Forelimb muscle (tissue), 1 donor: Measurements from ENCODE around the gene IFNA13. TPM values are rescaled to one million over a fixed set of nuclear protein-coding genes. Genes with fewer than 3 reads are reported as not detected.

Source experiments
- DNase-seq: peaks from one replicate; pipeline ENCODE4 v3.0.0-alpha.2; 2013; ENCODE audit warnings: low read depth
- polyA plus RNA-seq: library from polyadenylated mRNA; unstranded; fragments of 120-200 nt; gene quantifications from one replicate; pipeline ENCODE4 v1.2.1, GENCODE V29; 2013; ENCODE audit not compliant: insufficient read length

Gene IFNA13
- polyA plus RNA-seq, 1 donor: not detected

DNA sequence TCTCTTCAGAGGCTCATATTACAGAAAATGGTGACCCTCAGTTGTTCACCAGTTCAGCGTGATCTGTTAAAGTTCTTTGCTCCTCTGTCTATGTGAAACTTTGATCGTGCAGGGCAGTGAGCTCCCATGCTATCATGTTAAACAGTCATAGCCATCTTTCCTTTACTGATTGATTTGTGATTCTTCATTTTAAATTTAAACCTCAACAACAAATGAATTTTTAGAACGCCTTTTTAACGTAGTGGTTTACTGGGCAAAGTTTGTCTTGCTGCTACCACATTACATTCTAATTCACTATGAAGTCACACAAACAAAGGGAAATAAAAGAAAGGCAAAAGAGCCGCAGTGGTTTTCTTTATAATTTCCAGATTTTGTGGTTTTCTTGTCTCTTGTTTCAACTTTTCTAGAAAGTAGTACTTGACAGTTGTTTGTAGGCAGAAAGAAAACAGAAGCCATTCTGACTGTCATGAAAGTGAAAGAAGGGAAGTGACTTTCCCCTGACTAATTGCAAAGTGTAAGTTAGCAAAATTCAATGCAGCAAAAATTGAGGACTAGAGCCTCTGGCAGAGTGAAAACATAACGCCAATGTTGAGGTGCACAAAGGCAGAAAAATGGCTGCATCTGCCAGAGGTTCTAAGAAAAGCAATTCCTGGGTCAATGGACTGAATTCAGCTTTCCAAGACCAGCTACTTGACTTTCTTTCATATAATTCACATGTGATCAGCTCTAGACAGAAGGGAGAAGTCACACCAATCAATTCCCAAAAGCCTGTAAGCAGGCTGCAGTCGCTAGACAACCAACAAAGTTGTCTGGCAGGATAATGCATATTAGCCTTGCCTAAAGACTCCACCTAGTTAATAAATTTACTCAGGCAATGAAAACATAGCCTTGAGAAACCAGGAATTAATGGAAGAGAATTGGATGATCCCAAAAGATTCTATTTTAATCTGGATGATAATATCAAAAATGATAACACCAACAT is 10.1 kb downstream of the IFNA13 start:
- DNase-seq: peak; percentile 5

DNA sequence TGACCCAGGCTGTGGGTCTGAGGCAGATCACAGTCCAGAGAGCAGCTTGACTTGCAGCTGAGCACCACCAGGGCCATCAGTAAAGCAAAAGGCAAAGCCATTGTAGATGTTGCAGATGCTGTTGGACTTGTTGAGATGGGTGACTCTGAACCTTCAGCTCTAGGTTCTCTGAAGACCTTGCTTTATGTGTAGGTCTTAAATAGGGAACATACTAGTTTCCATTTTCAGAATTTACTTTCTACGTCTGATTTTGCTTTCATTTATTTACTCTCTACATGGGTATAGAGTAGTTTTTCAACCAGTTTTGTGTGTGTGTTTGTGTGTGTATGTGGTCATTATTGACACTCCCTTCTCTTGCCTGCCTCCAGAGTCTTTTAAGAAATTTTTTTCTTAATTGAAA is 17.1 kb downstream of the IFNA13 start, which contains the start of gene IFNA6:
Gene IFNA6, minus strand, starts transcription at position 101 of the 400 bp plus-strand sequence. Its CDS starts 0 bp downstream, at position 101.
- no peak for DNase-seq

DNA sequence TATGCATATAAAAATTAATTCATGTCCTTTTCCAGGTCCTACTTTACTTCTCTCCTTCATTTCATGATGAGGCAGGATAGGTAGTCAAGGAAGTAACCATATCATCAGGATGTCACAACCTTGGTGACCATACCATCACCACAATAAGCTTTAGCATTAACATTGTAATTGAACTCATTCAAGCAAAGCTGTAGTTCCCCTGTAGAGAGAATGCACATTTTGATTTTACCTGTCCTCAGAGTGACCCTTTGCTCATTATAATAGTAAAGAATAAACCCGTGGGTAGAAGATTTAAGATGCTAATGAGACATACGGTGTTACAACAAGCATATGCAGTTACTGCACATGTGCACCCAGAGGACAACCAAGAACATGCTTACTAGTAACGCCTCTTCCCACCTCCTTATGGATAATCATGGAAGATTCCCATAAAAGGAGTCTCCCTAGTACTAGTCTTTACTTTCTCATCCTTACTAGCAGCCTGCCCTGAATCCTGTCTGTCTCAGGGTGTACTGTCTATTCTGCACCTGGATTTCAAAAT is 19.4 kb downstream of the IFNA13 start:
- DNase-seq: no peak

- DNase-seq: no peak
Observed at GRCh38 chr9:21340735-21341134, 27.1 kb downstream of the IFNA13 start.

GRCh38 chr9:21336457-21336856 is 31.4 kb downstream of the IFNA13 start:
- DNase-seq: no peak

DNA sequence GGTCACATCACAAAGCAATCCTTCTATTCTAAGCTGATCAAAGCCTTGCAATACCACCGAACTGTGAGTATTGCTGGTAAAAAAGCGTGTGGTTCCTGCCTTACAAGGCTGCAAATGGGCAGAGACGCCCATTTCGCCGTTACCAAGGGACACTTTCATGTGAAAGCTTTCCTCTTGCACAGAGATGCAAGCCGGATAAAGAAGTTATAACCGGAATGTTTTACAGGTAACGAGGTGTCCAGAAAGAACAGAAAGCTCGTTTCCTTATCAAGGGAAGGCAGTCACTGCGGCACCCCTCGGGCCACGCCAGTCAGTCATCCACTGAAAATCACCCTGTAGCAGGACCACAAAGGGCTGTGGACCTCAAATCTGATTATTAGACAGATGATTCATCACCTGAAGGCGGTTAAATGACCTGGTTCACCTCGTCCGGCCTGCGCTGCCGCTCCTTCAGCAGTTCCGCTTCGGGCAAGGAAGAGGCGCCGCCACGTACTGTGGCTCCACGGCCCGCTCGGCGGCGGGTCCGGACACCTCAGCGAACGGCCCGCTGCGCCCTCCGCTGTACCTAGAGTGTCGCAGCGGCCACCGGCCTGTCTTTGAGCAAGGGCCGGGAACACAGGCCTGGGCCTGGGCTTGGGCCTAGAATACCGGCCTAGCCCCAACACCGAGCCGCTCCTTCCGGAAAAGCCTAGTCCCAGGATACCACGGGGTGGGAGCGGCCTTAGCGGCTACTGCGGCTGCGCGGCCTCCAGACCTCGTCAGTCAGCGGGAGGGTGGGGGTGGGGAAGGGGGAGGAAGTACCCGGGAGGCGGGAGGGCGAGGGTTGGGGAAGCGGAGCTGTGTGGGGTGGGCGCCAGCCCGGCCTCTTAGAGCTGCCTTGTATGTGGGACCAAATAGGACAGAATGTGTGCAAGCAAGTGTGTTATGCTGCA is 32.9 kb downstream of the IFNA13 start, which contains the start of gene KLHL9:
Gene KLHL9, minus strand, starts transcription at position 704 of the 932 bp plus-strand sequence. Its CDS starts 545 bp downstream, at position 159.
- DNase-seq: peak; percentile 77

DNA sequence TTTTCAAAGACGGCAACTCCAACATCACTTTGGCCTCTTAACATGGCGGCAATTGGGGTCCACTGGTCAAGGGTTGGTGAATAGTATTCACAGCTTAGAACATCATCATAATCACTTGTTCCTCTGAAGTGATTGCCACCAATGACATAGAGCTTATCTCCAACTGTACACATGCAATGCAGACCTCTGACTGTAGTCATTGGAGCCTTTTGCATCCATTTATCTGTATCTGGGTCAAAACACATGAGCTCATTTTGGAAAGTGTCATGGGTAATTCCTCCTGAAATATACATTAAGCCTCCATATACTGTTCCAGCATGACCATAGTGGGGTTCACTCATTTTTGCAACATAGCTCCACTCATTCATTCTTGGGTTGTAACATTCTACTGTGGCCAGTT is 34.6 kb downstream of the IFNA13 start:
- DNase-seq: no peak

- no peak for DNase-seq
Observed at GRCh38 chr9:21331676-21332402, 36.0 kb downstream of the IFNA13 start.

- DNase-seq: no peak
Observed at GRCh38 chr9:21326526-21327139, 41.2 kb downstream of the IFNA13 start.

- DNase-seq: no peak
Observed at GRCh38 chr9:21324047-21324446, 43.8 kb downstream of the IFNA13 start.

DNA sequence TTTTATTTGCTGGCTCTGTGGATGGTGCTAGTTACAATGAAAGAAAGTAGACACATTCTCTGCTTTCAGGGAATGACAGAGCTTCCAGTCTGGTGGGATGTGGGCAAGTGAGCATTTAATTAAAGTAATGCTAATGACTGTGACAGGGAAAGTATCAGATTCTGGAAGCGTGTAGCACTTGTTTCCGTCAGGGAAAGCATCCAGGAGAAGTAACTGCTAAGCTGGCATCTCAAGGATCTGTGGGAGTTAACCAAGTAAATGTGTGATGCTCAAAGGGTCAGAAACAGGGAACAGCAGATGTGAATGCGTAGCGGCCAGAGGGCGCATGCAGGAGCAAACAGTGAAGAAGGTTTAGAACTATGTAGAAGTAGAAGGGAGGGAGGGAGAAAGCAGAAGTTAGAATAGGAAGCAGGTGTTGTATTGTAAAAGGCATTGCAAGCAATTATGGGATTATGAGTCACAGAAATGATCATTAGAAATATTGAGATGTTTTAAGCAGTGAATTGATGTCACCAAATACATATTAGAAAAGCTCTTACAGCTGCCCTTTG is 44.9 kb downstream of the IFNA13 start:
- no peak for DNase-seq

DNA sequence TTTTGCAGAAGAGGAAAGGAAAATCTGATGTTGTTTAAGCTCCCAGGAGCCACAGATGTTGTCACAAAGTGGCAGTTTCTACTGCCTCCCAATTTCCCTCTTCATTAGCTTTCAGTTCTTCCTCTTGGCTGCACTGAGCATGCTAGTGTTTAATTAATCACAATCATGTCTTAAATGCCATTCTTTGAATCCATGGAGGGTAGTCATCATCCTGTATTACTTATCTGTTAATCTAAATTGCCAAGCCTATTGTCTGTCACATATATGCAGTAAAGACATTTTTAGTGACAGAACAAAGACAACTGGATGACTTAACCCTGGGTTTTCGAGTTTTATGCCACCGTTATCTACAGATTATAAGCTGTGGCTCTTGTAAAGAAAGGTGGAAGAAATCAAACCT is 47.4 kb downstream of the IFNA13 start:
- no peak for DNase-seq

DNA sequence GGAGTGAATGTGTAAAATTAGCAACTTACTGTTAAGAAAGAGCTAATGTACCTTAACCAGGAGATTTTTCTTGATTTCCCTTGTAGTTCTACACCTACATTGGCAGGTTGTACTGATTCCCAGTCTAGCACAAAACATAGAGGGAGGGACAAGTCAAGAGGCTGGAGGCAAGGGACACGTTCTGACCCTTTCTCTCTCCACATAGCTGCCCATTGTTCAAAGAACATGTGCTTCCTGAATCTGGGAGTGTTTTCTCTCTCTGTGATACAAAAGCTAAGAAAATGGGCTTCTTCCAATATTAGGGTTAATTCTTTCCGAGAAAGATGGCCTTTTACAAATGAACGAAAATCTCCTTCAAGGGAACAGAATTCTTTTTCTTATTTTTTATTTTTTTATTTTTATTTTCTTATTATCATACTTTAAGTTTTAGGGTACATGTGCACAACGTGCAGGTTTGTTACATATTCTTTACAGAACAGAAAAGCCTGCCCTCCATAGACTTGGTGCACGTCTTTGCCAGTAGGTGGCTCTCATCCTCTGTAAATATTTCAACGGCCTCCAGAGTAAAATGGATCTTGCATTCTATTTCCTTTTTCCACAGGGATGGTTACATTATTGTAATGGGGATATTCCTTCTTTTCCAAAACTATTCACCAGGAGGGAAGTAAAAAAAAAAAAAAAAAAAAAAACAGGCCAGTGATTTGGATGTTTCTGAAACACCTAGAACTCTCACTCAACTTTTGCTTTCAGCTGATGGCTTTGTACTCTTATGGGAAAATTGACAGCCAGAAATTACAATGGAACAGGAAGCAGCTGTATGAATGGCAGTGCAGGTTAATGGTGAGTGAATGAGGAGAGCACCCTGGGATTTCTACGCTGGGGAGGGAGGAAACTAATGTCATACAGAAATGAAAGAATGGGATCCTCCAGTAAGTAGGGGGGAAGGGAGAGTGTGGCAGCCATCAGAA is 49.6 kb downstream of the IFNA13 start:
- no peak for DNase-seq

Other genes starting within 250 kb of the IFNA13 start
- gene IFNW1, start 226.2 kb downstream of the IFNA13 start, polyA plus RNA-seq: not detected
- not detected for gene IFNA21, start 201.4 kb downstream of the IFNA13 start, polyA plus RNA-seq
- not detected for gene IFNA4, start 180.5 kb downstream of the IFNA13 start, polyA plus RNA-seq
- gene IFNA7, start 165.9 kb downstream of the IFNA13 start, polyA plus RNA-seq: not detected
- gene IFNA10, start 160.9 kb downstream of the IFNA13 start, polyA plus RNA-seq: not detected
- not detected for gene IFNA16, start 150.7 kb downstream of the IFNA13 start, polyA plus RNA-seq
- gene IFNA17, start 139.8 kb downstream of the IFNA13 start, polyA plus RNA-seq: not detected
- not detected for gene IFNA14, start 128.1 kb downstream of the IFNA13 start, polyA plus RNA-seq
- gene IFNA5, start 62.7 kb downstream of the IFNA13 start, polyA plus RNA-seq: not detected
- gene KLHL9, start 32.7 kb downstream of the IFNA13 start, polyA plus RNA-seq: 19.5 TPM
- gene IFNA6, start 17.2 kb downstream of the IFNA13 start, polyA plus RNA-seq: not detected
- gene IFNA2, start 17.3 kb upstream of the IFNA13 start, polyA plus RNA-seq: not detected
- gene IFNA8, start 41.1 kb upstream of the IFNA13 start, polyA plus RNA-seq: not detected
- gene IFNA1, start 72.4 kb upstream of the IFNA13 start, polyA plus RNA-seq: not detected
- gene IFNE, start 114.3 kb upstream of the IFNA13 start, polyA plus RNA-seq: not detected